Testis (tissue), 3 donors: ENCODE results near the gene SLC2A4. TPM values are rescaled to one million over a fixed set of nuclear protein-coding genes. Genes with fewer than 3 reads are reported as not detected.
A peak's percentile ranks its signal among the peaks of the same experiment; 100 is the strongest.

Experiments used
- DNase-seq: peaks from one replicate; pipeline ENCODE4 v3.0.0-alpha.2; 2019
- H3K27ac ChIP-seq, 2 donors: fragments of 200-600 bp; sonication (generic); one replicate each; pipeline ENCODE4 v1.5.1; 2019
- H3K27me3 ChIP-seq: fragments of 200-600 bp; sonication (generic); one replicate; pipeline ENCODE4 v1.5.1; 2019
- H3K36me3 ChIP-seq: fragments of 200-600 bp; sonication (generic); one replicate; pipeline ENCODE4 v1.5.1; 2017; ENCODE audit warnings: low read depth; ENCODE audit errors: missing control alignments
- H3K4me1 ChIP-seq: fragments of 200-600 bp; sonication (generic); one replicate; pipeline ENCODE4 v1.5.1; 2019
- H3K4me3 ChIP-seq, 2 donors: fragments of 200-600 bp; sonication (generic); one replicate each; pipeline ENCODE4 v1.5.1; 2017 to 2019
- H3K9me3 ChIP-seq: fragments of 200-600 bp; sonication (generic); one replicate; pipeline ENCODE4 v1.5.1; 2017
- CTCF ChIP-seq, 3 experiments: fragments of 450-650 bp in 2 of 3; fragments of 200-600 bp in 1 of 3; sonication (generic) in 1 of 3; IDR thresholded peaks; one replicate each; pipeline ENCODE4 v1.5.1; 2016 to 2019; ENCODE audit warnings: antibody characterized with exemption in 3 of 3, mild to moderate bottlenecking in 2 of 3, moderate library complexity in 1 of 3
- POLR2A ChIP-seq: fragments of 450-650 bp; IDR thresholded peaks from one replicate; pipeline ENCODE4 v1.6.1; 2017; ENCODE audit warnings: antibody characterized with exemption, mild to moderate bottlenecking, moderate library complexity
- WGBS, 2 donors: methylation state at CpG; one replicate each; pipeline ENCODE4 v1.1.5; 2018; 5-methylcytosine and 5-hydroxymethylcytosine counted together
- intact Hi-C: fragments of 100-400 bp; cut with DNase I; formaldehyde crosslinking; loops from one replicate; pipeline ENCODE4 v1.15.1; 2023; ENCODE audit warnings: low total_unique reads
- polyA plus RNA-seq: library from polyadenylated mRNA; stranded (reverse); fragments of 350-450 nt; fragmentation: Illumina TruSeq; extraction: RNeasy Lipid Tissue Mini Kit (QIAGEN cat#74804); gene quantifications from one replicate; pipeline ENCODE4 v1.2.3, GENCODE V29; 2014; ENCODE audit warnings: low read depth, low replicate concordance; ENCODE audit not compliant: insufficient read depth
- total RNA-seq, 2 donors: library from RNA; depleted of rRNA; stranded (reverse); fragments of >200 nt; gene quantifications; one replicate each; pipeline ENCODE4 v1.2.3, GENCODE V29; 2016

The SLC2A4 gene
- total and polyA plus RNA-seq, 3 donors from 2014 or later: 4.2 to 6.6 (median 4.7) TPM

- Histone ChIP-seq H3K27ac (no peak overlapping the region), H3K9me3 (no peaks in the 10 kb centered on the region), H3K4me3 (no peak overlapping the region), H3K4me1 (no peaks in the 10 kb centered on the region), H3K27me3 (no peaks in the 10 kb centered on the region), H3K36me3 (no peaks in the 10 kb centered on the region)
- intact Hi-C loops: no loop called here
- WGBS, 2 donors: 88 to 92% methylated on average over 12 to 22 of the region's 22 CpGs
- no peak for TF ChIP-seq POLR2A
- TF ChIP-seq CTCF (IDR thresholded peaks at IDR 0.05): no peak
- no peak for DNase-seq
Observed at GRCh38 chr17:7322520-7323194, 41.1 kb downstream of the SLC2A4 start.

GRCh38 chr17:7323731-7324437, 42.4 kb downstream of the SLC2A4 start:
- DNase-seq: peak; percentile 67
- WGBS, 2 donors: 71 to 94% methylated on average over 18 to 39 of the region's 39 CpGs
- H3K27ac ChIP-seq: no peak overlapping the region
- H3K4me3 ChIP-seq: no peak overlapping the region
- no peaks in the 10 kb centered on the region for H3K9me3 ChIP-seq
- no peaks in the 10 kb centered on the region for H3K27me3 ChIP-seq
- H3K36me3 ChIP-seq: no peaks in the 10 kb centered on the region
- intact Hi-C loops: no loop called here
- H3K4me1 ChIP-seq: peaks cover 8% of the 10 kb centered on the region
- TF ChIP-seq POLR2A (no peak), CTCF (IDR thresholded peaks at IDR 0.05) (peak; percentile 67 to 80 (median 78))

GRCh38 chr17:7324438-7324779, 42.9 kb downstream of the SLC2A4 start:
- H3K4me3 ChIP-seq: no peak overlapping the region
- no peak overlapping the region for H3K27ac ChIP-seq
- DNase-seq: no peak
- H3K36me3 ChIP-seq: no peaks in the 10 kb centered on the region
- H3K27me3 ChIP-seq: no peaks in the 10 kb centered on the region
- WGBS, 2 donors: 82 to 84% methylated on average over 3 of the region's 3 CpGs
- intact Hi-C loops: no loop called here
- TF ChIP-seq POLR2A (no peak), CTCF (IDR thresholded peaks at IDR 0.05) (no peak)
- no peaks in the 10 kb centered on the region for H3K9me3 ChIP-seq
- H3K4me1 ChIP-seq: peaks cover 8% of the 10 kb centered on the region

- 88 to 93% methylated on average over 5 to 19 of the region's 19 CpGs for WGBS, 2 donors
- peaks cover 8% of the 10 kb centered on the region for H3K4me1 ChIP-seq
- intact Hi-C loops: no loop called here
- H3K27me3 ChIP-seq: no peaks in the 10 kb centered on the region
- H3K4me3 ChIP-seq: no peak overlapping the region
- H3K9me3 ChIP-seq: no peaks in the 10 kb centered on the region
- H3K36me3 ChIP-seq: no peaks in the 10 kb centered on the region
- H3K27ac ChIP-seq: no peak overlapping the region
- no peak for DNase-seq
- TF ChIP-seq CTCF (IDR thresholded peaks at IDR 0.05): no peak
- no peak for TF ChIP-seq POLR2A
Observed at GRCh38 chr17:7325031-7325528, 43.6 kb downstream of the SLC2A4 start.
